GM12878 (cell line): ENCODE results near the gene ZNF692. TPM values are rescaled to one million over a fixed set of nuclear protein-coding genes. Genes with fewer than 3 reads are reported as not detected.

ENCODE experiments used
- CBX5 ChIP-seq: sonication (generic); IDR thresholded peaks from 2 replicates; pipeline ENCODE4 v1.6.1; 2016; ENCODE audit warnings: low read depth, moderate library complexity, mild to moderate bottlenecking, inconsistent platforms
- CUX1 ChIP-seq: IDR thresholded peaks from 2 replicates; pipeline ENCODE4 v1.6.1; 2012; ENCODE audit warnings: improper control_type of control experiment, low read depth, low read length; ENCODE audit not compliant: insufficient replicate concordance
- DPF2 ChIP-seq: fragments of 450-650 bp; IDR thresholded peaks from 2 replicates; pipeline ENCODE4 v1.6.1; 2017; ENCODE audit warnings: mild to moderate bottlenecking
- HSF1 ChIP-seq: fragments of 150-350 bp; IDR thresholded peaks from 2 replicates; pipeline ENCODE4 v1.6.1; 2014; ENCODE audit warnings: mild to moderate bottlenecking, low read depth, low read length
- JUNB ChIP-seq: IDR thresholded peaks from 2 replicates; pipeline ENCODE4 v1.6.1; 2016; ENCODE audit warnings: antibody characterized with exemption, mild to moderate bottlenecking
- NR2F1 ChIP-seq: fragments of 450-650 bp; conservative IDR thresholded peaks from 2 replicates; pipeline ENCODE4 v1.6.1; 2017; ENCODE audit warnings: mild to moderate bottlenecking
- RBBP5 ChIP-seq: fragments of 200-600 bp; sonication (generic); conservative IDR thresholded peaks from 2 replicates; pipeline ENCODE4 v1.6.1; 2016
- RELB ChIP-seq: fragments of 450-650 bp; IDR thresholded peaks from 2 replicates; pipeline ENCODE4 v1.6.1; 2017; ENCODE audit warnings: low read depth, mild to moderate bottlenecking, moderate library complexity
- RFX5 ChIP-seq: IDR thresholded peaks from 2 replicates; pipeline ENCODE4 v1.6.1; 2011; ENCODE audit warnings: low read depth, low read length, improper control_type of control experiment
- STAT1 ChIP-seq: fragments of 450-650 bp; conservative IDR thresholded peaks from 2 replicates; pipeline ENCODE4 v1.6.1; 2014; ENCODE audit warnings: antibody characterized with exemption, mild to moderate bottlenecking
- TAF1 ChIP-seq: IDR thresholded peaks from 2 replicates; pipeline ENCODE4 v1.6.1; 2011; ENCODE audit warnings: mild to moderate bottlenecking, low read depth, low read length, borderline replicate concordance
- YY1 ChIP-seq: IDR thresholded peaks from 2 replicates; pipeline ENCODE4 v1.6.1; 2011; ENCODE audit warnings: low read depth, mild to moderate bottlenecking, low read length
- ZBED1 ChIP-seq: IDR thresholded peaks from 2 replicates; pipeline ENCODE4 v1.6.1; 2016; ENCODE audit warnings: borderline replicate concordance
- ZNF687 ChIP-seq: fragments of 450-650 bp; IDR thresholded peaks from 2 replicates; pipeline ENCODE4 v1.6.1; 2017; ENCODE audit warnings: mild to moderate bottlenecking, moderate library complexity
- polyA plus RNA-seq, 11 experiments: library from polyadenylated mRNA; depleted of rRNA in 4 of 11; unstranded in 6 of 11; stranded (reverse) in 5 of 11; fragments of >200 nt; fragmentation: Nextera tagmentation in 4 of 11; fragmentation: Illumina TruSeq in 1 of 11; extraction: Ambion mirVana in 4 of 11; extraction: Trizol in 1 of 11; gene quantifications; 1 replicate in 1 of 11; 2 replicates in 10 of 11; pipeline versions ENCODE4 v1.2.1 to v1.2.3, GENCODE V29; 2011 to 2016; ENCODE audit warnings: inconsistent platforms in 2 of 11, missing spikeins in 2 of 11, low read depth in 1 of 11
- total RNA-seq, 4 experiments: library from RNA; depleted of rRNA in 3 of 4; stranded (reverse); fragments of >200 nt in 3 of 4; fragmentation: Illumina TruSeq in 1 of 4; extraction: Trizol in 1 of 4; gene quantifications; 2 replicates each; pipeline versions ENCODE4 v1.2.1 to v1.2.3, GENCODE V29; 2013 to 2021
- TF ChIP-seq, protein P1 (sequence below): fragments of 450-650 bp; IDR thresholded peaks from 2 replicates; pipeline ENCODE4 v1.6.1; 2017; ENCODE audit warnings: mild to moderate bottlenecking

The ZNF692 gene
- total and polyA plus RNA-seq, 10 of the 15 experiments (the other 5 are each of a cell fraction or from before 2014, with no cell fraction given), result 5.3 to 76.6 (median 36.9) TPM

DNA sequence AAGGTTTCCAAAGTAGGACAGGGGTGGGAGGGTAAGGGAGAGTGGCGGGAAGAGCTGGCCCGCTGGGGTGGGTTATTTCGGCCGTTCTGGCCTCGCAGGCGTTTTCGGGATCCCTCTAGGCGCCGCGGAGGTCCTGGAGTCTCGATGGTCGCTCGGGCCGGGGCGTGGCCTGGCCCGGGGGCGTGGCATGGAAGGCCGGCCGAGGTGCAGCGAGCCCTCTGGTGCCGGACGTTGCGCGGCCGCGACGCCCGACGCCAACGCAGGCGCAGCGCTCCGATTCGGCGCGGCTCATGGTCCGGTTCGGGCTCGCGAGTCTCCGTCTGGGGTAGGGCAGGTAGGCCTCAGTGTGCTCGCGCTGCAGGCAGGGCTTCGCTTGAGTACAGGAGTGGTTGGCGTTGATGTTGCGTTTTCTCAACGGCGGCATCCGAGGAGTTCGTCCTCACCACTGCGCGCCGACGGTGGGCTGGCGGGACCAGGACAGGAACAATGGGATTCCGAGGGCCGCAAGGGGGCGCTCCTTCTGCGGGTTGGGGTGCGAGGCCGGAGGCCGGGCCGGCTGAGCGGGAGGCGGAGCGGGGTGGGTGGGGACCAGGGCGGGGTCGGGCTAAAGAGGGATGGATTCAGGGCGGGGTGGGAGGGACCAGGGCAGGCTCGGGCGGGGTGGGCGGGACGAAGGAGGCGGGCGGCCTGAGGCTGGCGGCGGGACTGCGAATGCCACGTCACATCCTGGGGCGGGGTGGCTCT, 47.3 kb upstream of the ZNF692 start, which contains the start of gene PGBD2 (continued):
- TF ChIP-seq CUX1, result no peak
- TF ChIP-seq DPF2, result peak; percentile 90
- TF ChIP-seq ZBED1, result no peak
- TF ChIP-seq STAT1, result peak; percentile 85
- no peak; the same call in 1 of the 2 replicates for TF ChIP-seq CBX5
- TF ChIP-seq YY1, result peak; percentile 36; the same call in 1 of the 2 replicates
- TF ChIP-seq, protein P1, sequence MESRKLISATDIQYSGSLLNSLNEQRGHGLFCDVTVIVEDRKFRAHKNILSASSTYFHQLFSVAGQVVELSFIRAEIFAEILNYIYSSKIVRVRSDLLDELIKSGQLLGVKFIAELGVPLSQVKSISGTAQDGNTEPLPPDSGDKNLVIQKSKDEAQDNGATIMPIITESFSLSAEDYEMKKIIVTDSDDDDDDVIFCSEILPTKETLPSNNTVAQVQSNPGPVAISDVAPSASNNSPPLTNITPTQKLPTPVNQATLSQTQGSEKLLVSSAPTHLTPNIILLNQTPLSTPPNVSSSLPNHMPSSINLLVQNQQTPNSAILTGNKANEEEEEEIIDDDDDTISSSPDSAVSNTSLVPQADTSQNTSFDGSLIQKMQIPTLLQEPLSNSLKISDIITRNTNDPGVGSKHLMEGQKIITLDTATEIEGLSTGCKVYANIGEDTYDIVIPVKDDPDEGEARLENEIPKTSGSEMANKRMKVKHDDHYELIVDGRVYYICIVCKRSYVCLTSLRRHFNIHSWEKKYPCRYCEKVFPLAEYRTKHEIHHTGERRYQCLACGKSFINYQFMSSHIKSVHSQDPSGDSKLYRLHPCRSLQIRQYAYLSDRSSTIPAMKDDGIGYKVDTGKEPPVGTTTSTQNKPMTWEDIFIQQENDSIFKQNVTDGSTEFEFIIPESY, result no peak
- TF ChIP-seq HSF1, result no peak
- no peak for TF ChIP-seq JUNB
- TF ChIP-seq NR2F1, result peak; percentile 63; the same call in 1 of the 2 replicates
- TF ChIP-seq ZNF687, result peak; percentile 87
- no peak for TF ChIP-seq RFX5
- TF ChIP-seq TAF1, result peak; percentile 82
- no peak for TF ChIP-seq RELB
- no peak for TF ChIP-seq RBBP5
